ENCODE results near the gene MEST.
"Not testable (repeated sequence)": the region's sequence is repeated elsewhere in the genome, so short reads cannot be mapped to it uniquely, and the experiment has no call there.

MEST gene

DNA sequence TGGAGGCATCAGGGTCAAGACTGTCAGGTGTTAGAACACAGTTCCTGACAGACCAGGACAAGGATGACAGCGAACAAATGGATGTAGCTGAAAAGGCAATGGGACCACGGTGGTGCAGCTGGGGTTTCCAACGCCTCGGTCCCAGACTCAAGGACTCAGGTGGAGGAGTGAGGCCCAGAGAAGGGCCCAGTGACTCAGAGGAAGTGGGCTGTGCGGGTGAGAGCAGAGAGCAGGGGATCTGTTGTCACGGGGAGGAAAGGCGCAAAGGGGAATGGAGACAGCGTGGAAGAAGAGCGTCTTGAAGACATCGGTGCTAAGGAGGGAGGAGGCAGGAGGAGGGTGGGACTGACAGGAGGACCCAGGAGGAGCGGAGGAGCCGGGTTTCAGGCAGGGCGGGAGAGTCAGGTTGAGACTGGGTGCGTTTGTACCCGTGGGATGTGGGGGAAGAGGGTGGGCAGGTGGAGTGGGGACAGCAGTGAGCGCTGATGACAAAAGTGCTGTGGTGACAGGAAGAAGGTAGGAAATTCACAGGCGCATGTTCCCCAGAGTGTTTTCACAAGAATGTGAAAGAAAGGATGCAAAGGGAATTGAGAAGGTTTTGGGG lies 36.0 kb downstream of the MEST start:
- DNase-seq, result not testable (repeated sequence)

DNA sequence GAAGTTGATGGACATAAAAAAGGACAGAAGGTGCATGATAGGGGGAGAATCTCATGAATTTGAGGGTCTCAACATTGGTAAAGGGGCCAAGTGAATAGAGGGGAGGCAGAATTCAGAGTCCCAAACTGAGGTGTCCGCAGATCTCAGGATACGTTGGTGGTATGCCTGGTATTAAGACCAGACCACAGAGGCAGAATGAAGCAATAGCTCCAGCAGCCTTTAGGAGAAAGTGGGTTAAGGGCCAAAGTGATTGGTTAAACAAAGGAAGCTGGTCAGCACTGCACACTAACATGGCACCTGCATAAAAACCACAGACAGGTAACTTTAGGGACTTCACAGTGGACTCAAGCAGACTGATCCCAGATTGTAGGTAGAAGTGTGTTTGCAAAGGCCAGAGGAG lies 37.5 kb downstream of the MEST start:
- DNase-seq, result no peak

GRCh38 chr7:130537894-130538293 lies 46.0 kb downstream of the MEST start:
- DNase-seq, result not testable (repeated sequence)

DNA sequence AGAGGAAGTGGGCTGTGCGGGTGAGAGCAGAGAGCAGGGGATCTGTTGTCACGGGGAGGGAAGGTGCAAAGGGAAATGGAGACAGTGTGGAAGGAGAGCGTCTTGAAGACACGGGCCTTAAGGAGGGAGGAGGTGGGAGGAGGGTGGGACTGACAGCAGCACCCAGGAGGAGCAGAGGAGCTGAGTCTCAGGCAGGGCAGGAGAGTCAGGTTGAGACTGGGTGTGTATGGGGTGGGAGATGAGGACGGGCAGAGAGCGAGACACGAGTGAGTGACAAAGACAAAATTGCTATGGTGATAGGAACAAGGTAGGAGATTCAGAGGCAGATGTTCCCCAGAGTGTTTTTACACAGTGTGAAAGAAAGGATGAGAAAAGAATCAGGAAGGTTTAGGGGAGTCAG lies 49.4 kb downstream of the MEST start:
- DNase-seq, result not testable (repeated sequence)

DNA sequence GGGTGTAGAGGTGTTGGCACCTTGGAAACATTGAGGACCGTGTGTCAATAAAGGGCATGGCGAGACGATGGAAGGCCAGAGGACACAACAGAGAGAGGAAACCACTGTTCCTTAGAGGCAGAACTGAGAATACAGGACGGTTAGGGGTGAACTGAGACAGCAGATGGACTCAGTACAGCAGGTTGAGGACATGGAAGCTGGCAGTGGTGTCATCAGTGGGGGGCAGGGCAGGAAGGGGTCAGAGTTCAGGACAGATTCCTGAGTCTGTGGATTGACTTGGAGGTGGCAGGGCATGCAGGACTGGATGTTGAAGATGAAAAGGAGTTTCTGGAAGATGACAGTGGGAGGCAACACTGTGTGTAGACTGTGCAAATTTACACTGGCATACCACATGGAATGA lies 50.4 kb downstream of the MEST start:
- DNase-seq, result not testable (repeated sequence)

GRCh38 chr7:130543487-130544010 lies 51.7 kb downstream of the MEST start:
- no peak for DNase-seq

- DNase-seq, result no peak
These were observed 52.5 kb downstream of the MEST start for GRCh38 chr7:130544356-130544755.

GRCh38 chr7:130553398-130554029 lies 61.6 kb downstream of the MEST start:
- DNase-seq, result no peak

DNA sequence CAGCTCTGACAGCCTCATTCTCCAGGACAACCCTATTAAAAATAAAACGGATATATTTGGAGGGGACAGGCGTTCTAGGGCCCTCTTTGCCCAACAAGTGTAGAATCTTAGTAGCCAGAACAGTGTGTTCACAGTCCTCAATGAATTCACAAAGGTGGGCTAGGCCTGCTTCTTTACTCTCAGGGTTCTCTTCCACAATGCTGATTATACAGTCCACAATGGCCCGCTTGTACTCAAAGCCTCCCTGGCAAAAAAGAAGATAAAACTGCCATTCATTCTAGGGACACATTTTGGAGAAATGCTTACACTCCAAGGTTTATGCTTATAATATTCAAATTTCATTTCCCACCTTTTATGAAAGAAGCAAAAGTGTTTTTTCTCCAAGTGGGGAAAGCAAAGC lies 62.6 kb downstream of the MEST start:
- DNase-seq, result no peak
